Nephron progenitor cell (in vitro differentiated cells): ENCODE data around the gene RGS16.
"Not testable (repeated sequence)": the region's sequence is repeated elsewhere in the genome, so short reads cannot be mapped to it uniquely, and the experiment has no call there.

Experiments
- DNase-seq: peaks from one replicate; pipeline ENCODE4 v3.0.0; 2021
- H3K27ac Mint-ChIP-seq: 2 replicates; pipeline ENCODE4 v1.8.0; 2021; ENCODE audit warnings: mild to moderate bottlenecking, moderate library complexity, mixed read lengths
- H3K27me3 Mint-ChIP-seq: 2 replicates; pipeline ENCODE4 v1.8.0; 2021; ENCODE audit warnings: mild to moderate bottlenecking, low read depth, mixed read lengths; ENCODE audit not compliant: poor library complexity
- H3K36me3 Mint-ChIP-seq: 2 replicates; pipeline ENCODE4 v1.8.0; 2021; ENCODE audit warnings: low read depth, mixed read lengths
- H3K4me1 Mint-ChIP-seq: 2 replicates; pipeline ENCODE4 v1.8.0; 2021; ENCODE audit warnings: mixed read lengths
- H3K4me3 Mint-ChIP-seq: 2 replicates; pipeline ENCODE4 v1.8.0; 2021; ENCODE audit warnings: mild to moderate bottlenecking, moderate library complexity, mixed read lengths
- H3K9me3 Mint-ChIP-seq: 2 replicates; pipeline ENCODE4 v1.8.0; 2021; ENCODE audit warnings: mild to moderate bottlenecking, moderate library complexity, mixed read lengths
- CTCF ChIP-seq: fragments of 200-600 bp; sonication (generic); IDR thresholded peaks from 2 replicates; pipeline ENCODE4 v1.5.0; 2021; ENCODE audit warnings: antibody characterized with exemption

The RGS16 gene

DNA sequence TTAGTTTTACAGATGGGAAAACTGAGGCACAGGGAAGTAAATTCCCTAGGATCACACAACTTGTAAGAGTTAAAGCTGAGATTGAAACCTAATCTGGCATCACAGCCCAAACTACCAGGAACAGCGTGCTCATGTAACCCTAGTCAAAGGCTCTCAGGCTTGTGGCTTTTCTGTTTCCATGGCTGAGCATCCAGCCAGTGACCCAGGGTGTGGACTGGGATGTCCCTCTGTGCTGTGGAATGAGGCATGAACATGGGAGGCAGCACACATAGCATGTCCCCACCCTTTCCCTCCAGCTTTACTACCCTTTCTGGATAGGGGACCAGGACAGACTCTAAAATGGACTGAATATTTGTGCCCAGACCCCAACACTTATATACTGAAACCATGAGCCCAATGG lies 35.1 kb upstream of the RGS16 start:
- H3K4me3 Mint-ChIP-seq: no peak overlapping the region
- DNase-seq: no peak
- peaks cover 3% of the 10 kb centered on the region for H3K27me3 Mint-ChIP-seq
- H3K27ac Mint-ChIP-seq: peak overlapping the region; percentile 32
- H3K9me3 Mint-ChIP-seq: no peaks in the 10 kb centered on the region
- no peak for TF ChIP-seq CTCF
- peaks cover 39% of the 10 kb centered on the region for H3K4me1 Mint-ChIP-seq
- no peaks in the 10 kb centered on the region for H3K36me3 Mint-ChIP-seq

- Mint-ChIP-seq H3K4me3 (no peak overlapping the region), H3K27ac (no peak overlapping the region), H3K36me3 (no peaks in the 10 kb centered on the region), H3K27me3 (peaks cover 3% of the 10 kb centered on the region), H3K9me3 (no peaks in the 10 kb centered on the region), H3K4me1 (peaks cover 49% of the 10 kb centered on the region)
- no peak for TF ChIP-seq CTCF
- DNase-seq: no peak
Measured at GRCh38 chr1:182637769-182638168, 33.6 kb upstream of the RGS16 start.

GRCh38 chr1:182635871-182636270 lies 31.7 kb upstream of the RGS16 start:
- TF ChIP-seq CTCF: no peak
- H3K9me3 Mint-ChIP-seq: no peaks in the 10 kb centered on the region
- H3K27ac Mint-ChIP-seq: no peak overlapping the region
- peaks cover 3% of the 10 kb centered on the region for H3K27me3 Mint-ChIP-seq
- peaks cover 68% of the 10 kb centered on the region for H3K4me1 Mint-ChIP-seq
- no peaks in the 10 kb centered on the region for H3K36me3 Mint-ChIP-seq
- no peak overlapping the region for H3K4me3 Mint-ChIP-seq
- DNase-seq: no peak

- no peak for DNase-seq
- Mint-ChIP-seq H3K4me3 (no peak overlapping the region), H3K4me1 (peaks cover 81% of the 10 kb centered on the region), H3K36me3 (no peaks in the 10 kb centered on the region), H3K27ac (peak overlapping the region; percentile 90), H3K9me3 (no peaks in the 10 kb centered on the region), H3K27me3 (no peaks in the 10 kb centered on the region)
- no peak for TF ChIP-seq CTCF
Measured at GRCh38 chr1:182634306-182635072, 30.3 kb upstream of the RGS16 start.

DNA sequence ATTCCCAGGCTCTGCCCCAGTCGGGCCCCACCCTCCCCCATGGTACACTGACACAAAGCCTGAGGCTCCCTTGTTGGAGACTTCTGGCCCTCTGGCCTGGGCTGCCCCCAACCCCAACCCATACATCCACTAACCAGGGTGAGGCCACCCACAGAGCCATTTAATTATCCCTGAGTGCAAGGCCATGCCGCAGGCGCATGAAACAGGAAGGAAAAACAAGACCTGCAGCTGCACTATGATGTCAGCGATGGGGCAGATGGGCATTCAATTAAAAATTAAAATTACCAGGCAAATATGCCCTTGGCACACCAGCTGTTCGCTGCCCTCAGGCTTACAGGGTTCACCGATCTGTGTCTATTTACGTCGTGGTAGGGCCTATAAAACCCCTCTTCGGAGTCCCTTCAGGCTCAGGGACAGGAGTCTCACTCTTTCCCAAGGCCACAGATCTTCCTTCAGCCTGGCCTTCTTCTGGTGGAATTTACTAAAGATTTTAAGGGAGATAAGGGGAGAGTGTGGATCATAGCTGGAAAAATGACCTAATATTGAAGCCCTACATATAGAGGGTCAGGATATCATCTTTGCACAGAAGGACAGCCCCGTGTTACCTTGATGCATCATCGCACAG lies 29.6 kb upstream of the RGS16 start:
- peaks cover 83% of the 10 kb centered on the region for H3K4me1 Mint-ChIP-seq
- peak overlapping the region; percentile 90 for H3K27ac Mint-ChIP-seq
- no peaks in the 10 kb centered on the region for H3K9me3 Mint-ChIP-seq
- peak; percentile 15 for DNase-seq
- TF ChIP-seq CTCF: no peak
- no peaks in the 10 kb centered on the region for H3K36me3 Mint-ChIP-seq
- H3K4me3 Mint-ChIP-seq: no peak overlapping the region
- no peaks in the 10 kb centered on the region for H3K27me3 Mint-ChIP-seq

- peaks cover 85% of the 10 kb centered on the region for H3K4me1 Mint-ChIP-seq
- H3K9me3 Mint-ChIP-seq: no peaks in the 10 kb centered on the region
- no peak overlapping the region for H3K4me3 Mint-ChIP-seq
- no peak for TF ChIP-seq CTCF
- no peaks in the 10 kb centered on the region for H3K27me3 Mint-ChIP-seq
- no peak for DNase-seq
- no peak overlapping the region for H3K27ac Mint-ChIP-seq
- H3K36me3 Mint-ChIP-seq: no peaks in the 10 kb centered on the region
Measured at GRCh38 chr1:182633031-182633430, 28.8 kb upstream of the RGS16 start.

DNA sequence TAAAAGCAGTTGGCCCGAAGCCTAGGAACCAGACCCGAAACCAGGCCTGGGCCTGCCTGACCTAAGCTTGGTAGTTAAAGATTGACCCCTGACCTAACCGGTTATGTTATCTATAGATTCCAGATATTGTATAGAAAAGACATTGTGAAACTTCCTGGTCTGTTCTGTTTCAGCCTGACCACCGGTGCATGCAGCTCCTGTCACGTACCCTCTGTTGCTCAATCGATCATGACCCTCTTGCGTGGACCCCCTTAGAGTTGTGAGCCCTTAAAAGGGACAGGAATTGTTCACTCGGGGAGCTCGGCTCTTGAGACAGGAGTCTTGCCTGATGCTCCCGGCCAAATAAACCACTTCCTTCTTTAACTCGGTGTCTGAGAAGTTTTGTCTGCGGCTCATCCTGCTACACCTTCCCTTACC lies 28.3 kb upstream of the RGS16 start:
- not testable (repeated sequence) for H3K27ac Mint-ChIP-seq, H3K36me3 Mint-ChIP-seq, H3K9me3 Mint-ChIP-seq, H3K4me3 Mint-ChIP-seq, DNase-seq, H3K27me3 Mint-ChIP-seq
- peaks cover 80% of the 10 kb centered on the region for H3K4me1 Mint-ChIP-seq
